Measurements from ENCODE around the gene ISCU. TPM values are rescaled to one million over a fixed set of nuclear protein-coding genes. Genes with fewer than 3 reads are reported as not detected.

ISCU gene
- total and polyA plus RNA-seq, 9 of the 15 experiments (the other 6 are each of a cell fraction or from before 2014, with no cell fraction given), result 15.9 to 92.5 (median 77.3) TPM

GRCh38 chr12:108575199-108575912 is 13.0 kb downstream of the ISCU start (continued):
- TF ChIP-seq ATF3 (IDR thresholded peaks at IDR 0.05) (no peak), ATF3 (CRISPR knock-in tag; conservative IDR thresholded peaks at IDR 0.05) (no peak), NR4A1 (CRISPR knock-in tag; IDR thresholded peaks at IDR 0.05) (no peak), NR4A1 (tag; IDR thresholded peaks at IDR 0.05) (no peak), ZNF3 (CRISPR knock-in tag; IDR thresholded peaks at IDR 0.05) (no peak), EP300 (IDR thresholded peaks at IDR 0.05; ENCODE audit: low read length) (no peak), NFRKB (IDR thresholded peaks at IDR 0.05; ENCODE audit: low read depth) (no peak), FOXJ2 (tag; IDR thresholded peaks at IDR 0.05) (no peak), ZNF398 (CRISPR knock-in tag; IDR thresholded peaks at IDR 0.05) (no peak)
- TF ChIP-seq, protein P1, sequence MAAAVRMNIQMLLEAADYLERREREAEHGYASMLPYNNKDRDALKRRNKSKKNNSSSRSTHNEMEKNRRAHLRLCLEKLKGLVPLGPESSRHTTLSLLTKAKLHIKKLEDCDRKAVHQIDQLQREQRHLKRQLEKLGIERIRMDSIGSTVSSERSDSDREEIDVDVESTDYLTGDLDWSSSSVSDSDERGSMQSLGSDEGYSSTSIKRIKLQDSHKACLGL (CRISPR knock-in tag; IDR thresholded peaks at IDR 0.05; ENCODE audit: borderline replicate concordance, poor library complexity, severe bottlenecking), result no peak
